HL-60 (cell line): ENCODE measurements around the gene MFF.

ENCODE experiments used
- POLR2AphosphoS5 ChIP-seq: IDR thresholded peaks from 2 replicates; pipeline ENCODE4 v1.6.1; 2012; ENCODE audit warnings: low read depth
- TF ChIP-seq, protein P1 (sequence below): IDR thresholded peaks from 2 replicates; pipeline ENCODE4 v1.6.1; 2012; ENCODE audit warnings: low read depth; ENCODE audit not compliant: insufficient replicate concordance

DNA sequence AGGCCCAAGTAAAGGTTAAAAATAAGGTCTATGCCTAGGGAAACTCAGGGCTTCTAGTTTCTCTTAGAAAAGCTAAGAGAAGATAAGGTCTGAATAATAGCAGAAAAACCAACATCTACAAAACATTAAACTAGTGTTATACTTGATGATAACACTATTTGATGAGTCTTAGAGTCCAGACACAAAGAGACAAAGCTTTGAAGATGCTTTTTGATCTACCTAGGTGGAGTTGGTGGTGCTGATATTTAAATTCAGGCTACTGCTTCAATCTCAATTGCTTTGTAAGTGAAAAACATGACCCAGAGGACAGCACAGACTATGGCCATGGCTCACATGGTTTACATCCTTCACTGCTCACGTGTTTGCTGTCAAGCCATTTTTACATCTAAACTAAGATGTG lies 11.7 kb upstream of the MFF start:
- TF ChIP-seq POLR2AphosphoS5 = no peak
- TF ChIP-seq, protein P1, sequence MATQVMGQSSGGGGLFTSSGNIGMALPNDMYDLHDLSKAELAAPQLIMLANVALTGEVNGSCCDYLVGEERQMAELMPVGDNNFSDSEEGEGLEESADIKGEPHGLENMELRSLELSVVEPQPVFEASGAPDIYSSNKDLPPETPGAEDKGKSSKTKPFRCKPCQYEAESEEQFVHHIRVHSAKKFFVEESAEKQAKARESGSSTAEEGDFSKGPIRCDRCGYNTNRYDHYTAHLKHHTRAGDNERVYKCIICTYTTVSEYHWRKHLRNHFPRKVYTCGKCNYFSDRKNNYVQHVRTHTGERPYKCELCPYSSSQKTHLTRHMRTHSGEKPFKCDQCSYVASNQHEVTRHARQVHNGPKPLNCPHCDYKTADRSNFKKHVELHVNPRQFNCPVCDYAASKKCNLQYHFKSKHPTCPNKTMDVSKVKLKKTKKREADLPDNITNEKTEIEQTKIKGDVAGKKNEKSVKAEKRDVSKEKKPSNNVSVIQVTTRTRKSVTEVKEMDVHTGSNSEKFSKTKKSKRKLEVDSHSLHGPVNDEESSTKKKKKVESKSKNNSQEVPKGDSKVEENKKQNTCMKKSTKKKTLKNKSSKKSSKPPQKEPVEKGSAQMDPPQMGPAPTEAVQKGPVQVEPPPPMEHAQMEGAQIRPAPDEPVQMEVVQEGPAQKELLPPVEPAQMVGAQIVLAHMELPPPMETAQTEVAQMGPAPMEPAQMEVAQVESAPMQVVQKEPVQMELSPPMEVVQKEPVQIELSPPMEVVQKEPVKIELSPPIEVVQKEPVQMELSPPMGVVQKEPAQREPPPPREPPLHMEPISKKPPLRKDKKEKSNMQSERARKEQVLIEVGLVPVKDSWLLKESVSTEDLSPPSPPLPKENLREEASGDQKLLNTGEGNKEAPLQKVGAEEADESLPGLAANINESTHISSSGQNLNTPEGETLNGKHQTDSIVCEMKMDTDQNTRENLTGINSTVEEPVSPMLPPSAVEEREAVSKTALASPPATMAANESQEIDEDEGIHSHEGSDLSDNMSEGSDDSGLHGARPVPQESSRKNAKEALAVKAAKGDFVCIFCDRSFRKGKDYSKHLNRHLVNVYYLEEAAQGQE = no peak
